ENCODE measurements around the gene RAD51AP1. TPM values are rescaled to one million over a fixed set of nuclear protein-coding genes. Genes with fewer than 3 reads are reported as not detected.

Gene RAD51AP1
- total RNA-seq, 2 donors from 2014 or later: 43.9 to 56.7 TPM

DNA sequence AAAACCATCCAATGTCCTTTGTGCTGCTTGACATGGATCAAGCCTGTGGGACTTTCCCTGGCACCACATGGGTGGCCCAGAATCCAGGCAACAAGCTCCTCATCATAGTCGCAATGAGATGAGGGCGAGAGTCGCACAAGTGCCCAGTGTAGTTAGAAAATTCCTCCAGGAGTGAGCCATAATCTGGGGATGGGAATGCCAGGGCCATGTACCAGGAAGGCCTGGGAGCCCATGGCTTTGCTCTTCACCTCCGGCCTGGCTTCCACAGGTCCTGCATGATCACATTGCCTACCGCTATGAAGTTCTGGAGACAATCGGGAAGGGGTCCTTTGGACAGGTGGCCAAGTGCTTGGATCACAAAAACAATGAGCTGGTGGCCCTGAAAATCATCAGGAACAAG lies 57.2 kb downstream of the RAD51AP1 start:
- Mint-ChIP-seq H3K9me3 (no peaks in the 10 kb centered on the region), H3K36me3 (ENCODE audit: low read depth) (no peaks in the 10 kb centered on the region), H3K4me3 (no peak overlapping the region), H3K27ac (no peak overlapping the region), H3K4me1 (no peaks in the 10 kb centered on the region), H3K27me3 (peaks cover 6% of the 10 kb centered on the region)
- ATAC-seq (replicated peaks): no peak

- Mint-ChIP-seq H3K27ac (no peak overlapping the region), H3K27me3 (peaks cover 9% of the 10 kb centered on the region), H3K9me3 (no peaks in the 10 kb centered on the region), H3K36me3 (ENCODE audit: low read depth) (no peaks in the 10 kb centered on the region), H3K4me1 (peaks cover 4% of the 10 kb centered on the region), H3K4me3 (no peak overlapping the region)
- no peak for ATAC-seq (replicated peaks)
These were observed 64.7 kb downstream of the RAD51AP1 start for GRCh38 chr12:4603421-4603820.

GRCh38 chr12:4603946-4604345 lies 65.3 kb downstream of the RAD51AP1 start:
- Mint-ChIP-seq H3K27ac (no peak overlapping the region), H3K9me3 (no peaks in the 10 kb centered on the region), H3K36me3 (ENCODE audit: low read depth) (no peaks in the 10 kb centered on the region), H3K27me3 (peaks cover 9% of the 10 kb centered on the region), H3K4me3 (no peak overlapping the region), H3K4me1 (peaks cover 4% of the 10 kb centered on the region)
- no peak for ATAC-seq (replicated peaks)

GRCh38 chr12:4604684-4605193 lies 66.0 kb downstream of the RAD51AP1 start:
- H3K27ac Mint-ChIP-seq: peak overlapping the region; percentile 79
- ATAC-seq (replicated peaks): peak; percentile 96
- H3K36me3 Mint-ChIP-seq (ENCODE audit: low read depth): peaks cover 4% of the 10 kb centered on the region
- peaks cover 4% of the 10 kb centered on the region for H3K4me1 Mint-ChIP-seq
- H3K4me3 Mint-ChIP-seq: peak overlapping the region; percentile 90
- no peaks in the 10 kb centered on the region for H3K9me3 Mint-ChIP-seq
- peaks cover 9% of the 10 kb centered on the region for H3K27me3 Mint-ChIP-seq

- Mint-ChIP-seq H3K27me3 (peaks cover 9% of the 10 kb centered on the region), H3K9me3 (no peaks in the 10 kb centered on the region), H3K27ac (no peak overlapping the region), H3K36me3 (ENCODE audit: low read depth) (peaks cover 26% of the 10 kb centered on the region), H3K4me3 (no peak overlapping the region), H3K4me1 (peaks cover 4% of the 10 kb centered on the region)
- ATAC-seq (replicated peaks): no peak
These were observed 68.4 kb downstream of the RAD51AP1 start for GRCh38 chr12:4607056-4607455.

- Mint-ChIP-seq H3K9me3 (no peaks in the 10 kb centered on the region), H3K27me3 (no peaks in the 10 kb centered on the region), H3K27ac (no peak overlapping the region), H3K4me1 (peaks cover 4% of the 10 kb centered on the region), H3K4me3 (no peak overlapping the region), H3K36me3 (ENCODE audit: low read depth) (peaks cover 43% of the 10 kb centered on the region)
- ATAC-seq (replicated peaks): no peak
These were observed 70.4 kb downstream of the RAD51AP1 start for GRCh38 chr12:4609071-4609470.

Other genes with a start within 250 kb of the RAD51AP1 start
- gene TIGAR, start 217.7 kb upstream of the RAD51AP1 start, total RNA-seq: 10 to 100 TPM in 1 of 2 donors, 1 to 10 TPM in 1; 6.8 to 12.7 TPM
- gene FGF23, start 159.2 kb upstream of the RAD51AP1 start, total RNA-seq: not detected
- not detected for gene FGF6, start 93.1 kb upstream of the RAD51AP1 start, total RNA-seq
- 10 to 100 TPM; 22.0 to 29.2 TPM for gene DYRK4, start 23.3 kb downstream of the RAD51AP1 start, total RNA-seq
- 1 to 10 TPM; 1.6 to 1.7 TPM for gene AKAP3, start 110.2 kb downstream of the RAD51AP1 start, total RNA-seq
- gene NDUFA9, start 110.2 kb downstream of the RAD51AP1 start, total RNA-seq: 100 to 1,000 TPM in 1 of 2 donors, 10 to 100 TPM in 1; 68.1 to 139 TPM
- under 1 TPM; 0.87 to 0.89 TPM for gene GALNT8, start 181.5 kb downstream of the RAD51AP1 start, total RNA-seq

Data from activated T-helper 17 cell treated with anti-CD3 and anti-CD28 coated beads, Interleukin-2, amount 50 U/mL, for 72 hours (primary cell).